ENCODE data around the gene CCDC9.

The CCDC9 gene

DNA sequence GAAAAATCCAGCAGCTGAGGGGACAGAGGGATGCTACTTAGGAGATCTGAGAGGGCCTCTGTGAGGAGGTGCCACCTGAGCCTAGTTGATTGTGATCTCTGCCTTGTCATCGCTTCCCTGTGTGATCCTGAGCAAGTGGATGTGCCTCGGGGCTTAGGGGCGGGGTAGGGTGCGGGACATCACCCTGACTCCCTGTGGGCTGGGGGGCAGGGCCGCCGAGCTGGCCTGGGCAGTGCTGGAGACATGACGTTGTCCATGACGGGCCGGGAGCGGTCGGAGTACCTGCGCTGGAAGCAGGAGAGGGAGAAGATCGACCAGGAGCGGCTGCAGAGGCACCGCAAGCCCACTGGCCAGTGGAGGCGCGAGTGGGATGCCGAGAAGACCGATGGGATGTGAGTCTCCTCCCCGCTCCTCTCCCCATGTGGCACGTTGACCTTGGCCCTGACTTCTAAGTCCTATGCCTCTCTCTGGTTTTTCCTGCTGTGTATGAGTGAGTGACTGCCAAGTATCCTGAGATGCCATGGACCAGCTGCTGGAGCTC, 10.1 kb downstream of the CCDC9 start:
- peaks cover 17% of the 10 kb centered on the region for H3K36me3 ChIP-seq (replicated peaks; ENCODE audit: low read depth, low read length)
- H3K9ac ChIP-seq (ENCODE audit: low read length), result no peak overlapping the region
- no peaks in the 10 kb centered on the region for H3K9me3 ChIP-seq (ENCODE audit: insufficient read depth, low read length)
- H3K4me2 ChIP-seq (ENCODE audit: low read length), result no peak overlapping the region
- TF ChIP-seq EZH2phosphoT487 (IDR thresholded peaks at IDR 0.05; ENCODE audit: low read depth), result no peak
- TF ChIP-seq, protein P1, sequence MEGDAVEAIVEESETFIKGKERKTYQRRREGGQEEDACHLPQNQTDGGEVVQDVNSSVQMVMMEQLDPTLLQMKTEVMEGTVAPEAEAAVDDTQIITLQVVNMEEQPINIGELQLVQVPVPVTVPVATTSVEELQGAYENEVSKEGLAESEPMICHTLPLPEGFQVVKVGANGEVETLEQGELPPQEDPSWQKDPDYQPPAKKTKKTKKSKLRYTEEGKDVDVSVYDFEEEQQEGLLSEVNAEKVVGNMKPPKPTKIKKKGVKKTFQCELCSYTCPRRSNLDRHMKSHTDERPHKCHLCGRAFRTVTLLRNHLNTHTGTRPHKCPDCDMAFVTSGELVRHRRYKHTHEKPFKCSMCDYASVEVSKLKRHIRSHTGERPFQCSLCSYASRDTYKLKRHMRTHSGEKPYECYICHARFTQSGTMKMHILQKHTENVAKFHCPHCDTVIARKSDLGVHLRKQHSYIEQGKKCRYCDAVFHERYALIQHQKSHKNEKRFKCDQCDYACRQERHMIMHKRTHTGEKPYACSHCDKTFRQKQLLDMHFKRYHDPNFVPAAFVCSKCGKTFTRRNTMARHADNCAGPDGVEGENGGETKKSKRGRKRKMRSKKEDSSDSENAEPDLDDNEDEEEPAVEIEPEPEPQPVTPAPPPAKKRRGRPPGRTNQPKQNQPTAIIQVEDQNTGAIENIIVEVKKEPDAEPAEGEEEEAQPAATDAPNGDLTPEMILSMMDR (IDR thresholded peaks at IDR 0.05; ENCODE audit: low read depth, low read length), result no peak
- no peaks in the 10 kb centered on the region for H3K27me3 ChIP-seq (ENCODE audit: low read depth, low read length)
- H3K27ac ChIP-seq (ENCODE audit: low read length), result no peak overlapping the region
- H3K4me3 ChIP-seq (ENCODE audit: low read length), result no peak overlapping the region
- H3K4me1 ChIP-seq (ENCODE audit: low read length), result no peaks in the 10 kb centered on the region
- H3K79me2 ChIP-seq (ENCODE audit: low read length), result no peaks in the 10 kb centered on the region
- H2AFZ ChIP-seq (ENCODE audit: low read depth, low read length), result no peak overlapping the region
- H4K20me1 ChIP-seq (ENCODE audit: insufficient read depth, low read length), result no peaks in the 10 kb centered on the region

DNA sequence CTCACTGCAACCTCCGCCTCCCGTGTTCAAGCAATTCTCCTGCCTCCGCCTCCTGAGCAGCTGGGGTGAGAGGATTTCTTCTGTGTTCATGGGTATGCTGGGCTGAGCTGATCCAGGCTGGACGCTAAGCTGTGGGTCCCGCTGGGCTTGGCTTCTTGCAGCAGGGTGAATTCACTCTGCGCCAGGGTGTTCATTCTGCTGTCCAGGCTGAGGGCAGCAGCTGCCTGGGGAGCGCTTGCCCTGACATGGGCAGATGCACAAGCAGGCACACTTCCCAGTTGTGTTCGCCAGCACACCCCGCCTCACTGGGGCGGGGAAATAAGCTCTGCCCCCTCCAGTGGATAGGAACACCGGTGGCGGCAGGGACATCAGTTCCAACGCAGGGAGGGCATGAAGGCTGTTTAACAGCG, 11.0 kb downstream of the CCDC9 start:
- Histone ChIP-seq H3K4me1 (ENCODE audit: low read length) (no peaks in the 10 kb centered on the region), H4K20me1 (ENCODE audit: insufficient read depth, low read length) (no peaks in the 10 kb centered on the region), H2AFZ (ENCODE audit: low read depth, low read length) (no peak overlapping the region), H3K4me2 (ENCODE audit: low read length) (no peak overlapping the region), H3K36me3 (replicated peaks; ENCODE audit: low read depth, low read length) (peaks cover 14% of the 10 kb centered on the region), H3K27me3 (ENCODE audit: low read depth, low read length) (no peaks in the 10 kb centered on the region), H3K27ac (ENCODE audit: low read length) (no peak overlapping the region), H3K9ac (ENCODE audit: low read length) (no peak overlapping the region), H3K4me3 (ENCODE audit: low read length) (no peak overlapping the region), H3K79me2 (ENCODE audit: low read length) (no peaks in the 10 kb centered on the region), H3K9me3 (ENCODE audit: insufficient read depth, low read length) (no peaks in the 10 kb centered on the region)
- no peak for TF ChIP-seq EZH2phosphoT487 (IDR thresholded peaks at IDR 0.05; ENCODE audit: low read depth)
- TF ChIP-seq, protein P1 (IDR thresholded peaks at IDR 0.05; ENCODE audit: low read depth, low read length), result no peak

- H4K20me1 ChIP-seq (ENCODE audit: insufficient read depth, low read length), result no peaks in the 10 kb centered on the region
These were observed 11.7 kb downstream of the CCDC9 start for GRCh38 chr19:47268028-47268427.

DNA sequence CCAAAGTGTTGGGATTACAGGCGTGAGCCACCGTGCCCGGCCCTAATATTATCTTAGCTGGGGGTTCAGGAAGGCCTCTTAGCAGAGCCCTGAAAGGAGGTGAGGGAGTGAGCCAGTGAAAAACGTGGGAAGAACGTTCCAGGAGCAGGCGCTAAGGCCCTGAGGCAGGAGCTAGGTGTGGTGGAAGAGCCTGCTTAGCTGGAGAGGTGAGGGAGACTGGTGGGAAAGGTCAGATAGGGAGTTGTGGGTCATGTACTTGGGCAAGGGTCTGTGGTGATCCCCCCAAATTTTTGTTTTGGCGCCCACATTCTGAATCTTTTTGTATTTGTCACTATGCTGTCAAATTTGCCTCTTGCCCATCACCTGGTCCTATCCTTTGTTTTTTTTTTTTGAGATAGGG, 13.3 kb downstream of the CCDC9 start:
- H3K27ac ChIP-seq (ENCODE audit: low read length), result no peak overlapping the region
- peaks cover 11% of the 10 kb centered on the region for H3K36me3 ChIP-seq (replicated peaks; ENCODE audit: low read depth, low read length)
- no peak overlapping the region for H3K4me3 ChIP-seq (ENCODE audit: low read length)
- H3K4me1 ChIP-seq (ENCODE audit: low read length), result peaks cover 6% of the 10 kb centered on the region
- H2AFZ ChIP-seq (ENCODE audit: low read depth, low read length), result no peak overlapping the region
- no peaks in the 10 kb centered on the region for H3K79me2 ChIP-seq (ENCODE audit: low read length)
- H3K4me2 ChIP-seq (ENCODE audit: low read length), result no peak overlapping the region
- H3K27me3 ChIP-seq (ENCODE audit: low read depth, low read length), result no peaks in the 10 kb centered on the region
- H3K9me3 ChIP-seq (ENCODE audit: insufficient read depth, low read length), result no peaks in the 10 kb centered on the region
- H3K9ac ChIP-seq (ENCODE audit: low read length), result no peak overlapping the region
- no peak for TF ChIP-seq EZH2phosphoT487 (IDR thresholded peaks at IDR 0.05; ENCODE audit: low read depth)
- TF ChIP-seq, protein P1 (IDR thresholded peaks at IDR 0.05; ENCODE audit: low read depth, low read length), result no peak
- H4K20me1 ChIP-seq (ENCODE audit: insufficient read depth, low read length), result no peaks in the 10 kb centered on the region

More at GRCh38 chr19:47268028-47268427, 11.7 kb downstream of the CCDC9 start:
- no peak for TF ChIP-seq EZH2phosphoT487 (IDR thresholded peaks at IDR 0.05; ENCODE audit: low read depth)
- TF ChIP-seq, protein P1 (IDR thresholded peaks at IDR 0.05; ENCODE audit: low read depth, low read length), result no peak
- Histone ChIP-seq H3K27ac (ENCODE audit: low read length) (no peak overlapping the region), H3K36me3 (replicated peaks; ENCODE audit: low read depth, low read length) (peaks cover 11% of the 10 kb centered on the region), H3K79me2 (ENCODE audit: low read length) (no peaks in the 10 kb centered on the region), H3K4me2 (ENCODE audit: low read length) (no peak overlapping the region), H3K4me3 (ENCODE audit: low read length) (no peak overlapping the region), H3K9me3 (ENCODE audit: insufficient read depth, low read length) (no peaks in the 10 kb centered on the region), H3K27me3 (ENCODE audit: low read depth, low read length) (no peaks in the 10 kb centered on the region), H2AFZ (ENCODE audit: low read depth, low read length) (no peak overlapping the region), H3K4me1 (ENCODE audit: low read length) (peaks cover 6% of the 10 kb centered on the region), H3K9ac (ENCODE audit: low read length) (no peak overlapping the region)

All from OCI-LY3 (cell line).